Heart right ventricle (tissue), 16 donors: ENCODE results near the gene SPTBN1. TPM values are rescaled to one million over a fixed set of nuclear protein-coding genes. Genes with fewer than 3 reads are reported as not detected.
A peak's percentile ranks its signal among the peaks of the same experiment; 100 is the strongest.

Experiments used
- ATAC-seq, 8 donors: fragments of 200-7000 bp; cut with Tn5 transposase; one replicate each; pipeline ENCODE4 v1.9.1; 2020; ENCODE audit warnings: mild to moderate bottlenecking in 8 of 8, moderate library complexity in 8 of 8, moderate number of reproducible peaks in 1 of 8
- DNase-seq, 2 donors: peaks; one replicate each; pipeline ENCODE4 v3.0.0-alpha.2; 2020
- H3K27ac ChIP-seq, 10 donors: fragments of 200-600 bp; sonication (generic) in 2 of 10; one replicate each; pipeline versions ENCODE4 v1.5.0 to v1.8.0; 2020 to 2022; ENCODE audit warnings: mild to moderate bottlenecking in 3 of 10
- H3K27me3 ChIP-seq, 7 donors: fragments of 200-600 bp; one replicate each; pipeline ENCODE4 v1.8.0; 2021 to 2022; ENCODE audit warnings: mild to moderate bottlenecking in 2 of 7
- H3K36me3 ChIP-seq, 9 donors: fragments of 200-600 bp; sonication (generic) in 1 of 9; one replicate each; pipeline versions ENCODE4 v1.5.0 to v1.8.0; 2020 to 2022; ENCODE audit warnings: mild to moderate bottlenecking in 2 of 9
- H3K4me1 ChIP-seq, 9 donors: fragments of 200-600 bp; sonication (generic) in 1 of 9; one replicate each; pipeline versions ENCODE4 v1.5.0 to v1.8.0; 2020 to 2022; ENCODE audit warnings: mild to moderate bottlenecking in 4 of 9
- H3K4me3 ChIP-seq, 10 donors: fragments of 200-600 bp; sonication (generic) in 2 of 10; one replicate each; pipeline versions ENCODE4 v1.5.0 to v1.8.0; 2020 to 2022; ENCODE audit warnings: mild to moderate bottlenecking in 7 of 10, moderate library complexity in 2 of 10
- H3K9me3 ChIP-seq, 11 donors: fragments of 200-600 bp in 10 of 11; sonication (generic) in 2 of 11; one replicate each; pipeline versions ENCODE4 v1.5.0 to v1.8.0; 2013 to 2022; ENCODE audit warnings: mild to moderate bottlenecking in 2 of 11, control low read depth in 1 of 11, moderate library complexity in 1 of 11
- CTCF ChIP-seq, 9 donors: fragments of 200-600 bp; sonication (generic) in 2 of 9; IDR thresholded peaks; one replicate each; pipeline versions ENCODE4 v1.5.0 to v1.8.0; 2021 to 2022; ENCODE audit warnings: antibody characterized with exemption in 9 of 9, mild to moderate bottlenecking in 5 of 9, moderate library complexity in 1 of 9
- WGBS, 2 donors: extraction: QIAGEN DNeasy Blood & Tissue Kit; methylation state at CpG; one replicate each; pipeline ENCODE4 v1.1.7; 2013; ENCODE audit warnings: inconsistent platforms in 1 of 2; 5-methylcytosine and 5-hydroxymethylcytosine counted together
- intact Hi-C, 10 donors: fragments of 100-400 bp; cut with DNase I; formaldehyde crosslinking; loops; one replicate each; pipeline versions ENCODE4 v1.11.1 to v1.14.2; 2022
- polyA plus RNA-seq, 2 donors: library from polyadenylated mRNA; stranded (reverse); fragments of 200-250 nt; gene quantifications; one replicate each; pipeline ENCODE4 v1.2.3, GENCODE V29; 2013
- total RNA-seq, 10 donors: library from RNA; stranded (reverse); fragmentation: NEBNext Ultra II Directional in 3 of 10; extraction: Animal tissue kit (Norgen Biotek cat#: 25700) in 3 of 10; gene quantifications; one replicate each; pipeline versions ENCODE4 v1.2.1 to v1.2.4, GENCODE V29; 2021 to 2023
- donor health status: Arrhythmogenic right ventricular cardiomyopathy.
- donor health status: ischemic (EF 13 %, LVEDD 7.1; RV severe dilation, severe dysfunction).
- donor health status: healthy with polysubstance abuse.
- donor health status: DM: no; HTN: yes; CAD: no.
- donor health status: DM: no; HTN: no; CAD: no.
- donor health status: ischemic (EF 25% LVEDD 6.9; RV normal size, moderate dysfunction).
- donor health status: ischemic (EF 25% LVEDD 5.7; RV mildly dilated, moderate dysfunction).
- donor health status: healthy.
- donor health status: DM: yes; HTN: yes; CAD: no.
- donor health status: Ischemic cardiomyopathy.
- donor health status: ischemic (EF 35%, LVEDD 5.7; RV mildly dilated, moderate dysfunction).
- donor health status: nonischemic (EF 11% LVEDD 7.7; RV severe dilation, severe dysfunction).
- donor health status: DM: yes; HTN: yes; CAD: no.
- donor health status: PGD.
- donor health status: ischemic (EF 29% LVEDD 5.4; RV normal size, mild dysfunction).
- donor health status: nonischemic (EF 23%, LVEDD 6.1; RV moderate dilation, normal function).

Gene SPTBN1
- total and polyA plus RNA-seq, 12 donors: 91.1 to 643 (median 494) TPM

GRCh38 chr2:54638103-54638502 lies 182.0 kb downstream of the SPTBN1 start:
- Histone ChIP-seq H3K27ac (peak overlapping the region in 6 of 10 donors; percentile 63 to 95 (median 91)), H3K4me3 (no peak overlapping the region), H3K27me3 (no peaks in the 10 kb centered on the region), H3K4me1 (peaks cover 40 to 100% (median 89%) of the 10 kb centered on the region in 9 donors), H3K9me3 (no peaks in the 10 kb centered on the region), H3K36me3 (peaks cover 0 to 97% (median 35%) of the 10 kb centered on the region in 9 donors)
- no peak for TF ChIP-seq CTCF (IDR thresholded peaks at IDR 0.05)
- ATAC-seq (no peak), DNase-seq (no peak)
- intact Hi-C loops: loop anchor here in 7 of 10 donors (5.0 to 10.0 kb wide), 7 partner anchors 34 to 433 kb away; no protein-coding TSS in a partner anchor
- 82% methylated on average over 3 of the region's 3 CpGs for WGBS, 2 donors

GRCh38 chr2:54638774-54639187 lies 182.7 kb downstream of the SPTBN1 start:
- 43 to 46% methylated on average over 7 of the region's 7 CpGs for WGBS, 2 donors
- no peak for ATAC-seq
- intact Hi-C loops: loop anchor here in 7 of 10 donors (5.0 to 10.0 kb wide), 7 partner anchors 34 to 434 kb away; no protein-coding TSS in a partner anchor

GRCh38 chr2:54639609-54640008 lies 183.5 kb downstream of the SPTBN1 start:
- peak in 4 of 8 donors; percentile 5 to 51 (median 24) for ATAC-seq
- WGBS, 2 donors: 46 to 50% methylated on average over 4 of the region's 4 CpGs
- no peaks in the 10 kb centered on the region for H3K27me3 ChIP-seq
- no peak for TF ChIP-seq CTCF (IDR thresholded peaks at IDR 0.05)
- peak overlapping the region; percentile 17 to 95 (median 65) for H3K27ac ChIP-seq
- no peak for DNase-seq
- peaks cover 0 to 97% (median 42%) of the 10 kb centered on the region in 9 donors for H3K36me3 ChIP-seq
- intact Hi-C loops: loop anchor here (5.0 to 10.0 kb wide), 9 partner anchors 33 to 435 kb away; no protein-coding TSS in a partner anchor
- H3K4me1 ChIP-seq: peaks cover 28 to 88% (median 74%) of the 10 kb centered on the region in 9 donors
- no peak overlapping the region for H3K4me3 ChIP-seq
- H3K9me3 ChIP-seq: no peaks in the 10 kb centered on the region

More at GRCh38 chr2:54638774-54639187, 182.7 kb downstream of the SPTBN1 start:
- peaks cover 0 to 97% (median 36%) of the 10 kb centered on the region in 9 donors for H3K36me3 ChIP-seq
- DNase-seq: no peak
- no peaks in the 10 kb centered on the region for H3K27me3 ChIP-seq
- peak overlapping the region; percentile 1 to 95 (median 65) for H3K27ac ChIP-seq
- no peaks in the 10 kb centered on the region for H3K9me3 ChIP-seq
- no peak overlapping the region for H3K4me3 ChIP-seq
- peaks cover 36 to 96% (median 82%) of the 10 kb centered on the region in 9 donors for H3K4me1 ChIP-seq
- TF ChIP-seq CTCF (IDR thresholded peaks at IDR 0.05): no peak

- Histone ChIP-seq H3K4me3 (no peak overlapping the region), H3K4me1 (peaks cover 17 to 74% (median 60%) of the 10 kb centered on the region in 9 donors), H3K9me3 (no peaks in the 10 kb centered on the region), H3K36me3 (peaks cover 0 to 98% (median 55%) of the 10 kb centered on the region in 9 donors), H3K27ac (peak overlapping the region in 9 of 10 donors; percentile 17 to 95 (median 67)), H3K27me3 (no peaks in the 10 kb centered on the region)
- WGBS, 2 donors: 64 to 65% methylated on average over 8 of the region's 8 CpGs
- no peak for TF ChIP-seq CTCF (IDR thresholded peaks at IDR 0.05)
- intact Hi-C loops: loop anchor here in 3 of 10 donors (5.0 to 10.0 kb wide), 3 partner anchors 116 to 136 kb away; no protein-coding TSS in a partner anchor
- DNase-seq (no peak), ATAC-seq (no peak)
Observed at GRCh38 chr2:54640834-54641540, 184.9 kb downstream of the SPTBN1 start.
